ENCODE results near the gene SLC6A3.
"Not testable (repeated sequence)": the region's sequence is repeated elsewhere in the genome, so short reads cannot be mapped to it uniquely, and the experiment has no call there.

SLC6A3 gene

GRCh38 chr5:1385395-1386273, 59.6 kb downstream of the SLC6A3 start:
- DNase-seq: peak; percentile 79

- no peak for DNase-seq
Observed at GRCh38 chr5:1384521-1384920, 60.7 kb downstream of the SLC6A3 start.

DNA sequence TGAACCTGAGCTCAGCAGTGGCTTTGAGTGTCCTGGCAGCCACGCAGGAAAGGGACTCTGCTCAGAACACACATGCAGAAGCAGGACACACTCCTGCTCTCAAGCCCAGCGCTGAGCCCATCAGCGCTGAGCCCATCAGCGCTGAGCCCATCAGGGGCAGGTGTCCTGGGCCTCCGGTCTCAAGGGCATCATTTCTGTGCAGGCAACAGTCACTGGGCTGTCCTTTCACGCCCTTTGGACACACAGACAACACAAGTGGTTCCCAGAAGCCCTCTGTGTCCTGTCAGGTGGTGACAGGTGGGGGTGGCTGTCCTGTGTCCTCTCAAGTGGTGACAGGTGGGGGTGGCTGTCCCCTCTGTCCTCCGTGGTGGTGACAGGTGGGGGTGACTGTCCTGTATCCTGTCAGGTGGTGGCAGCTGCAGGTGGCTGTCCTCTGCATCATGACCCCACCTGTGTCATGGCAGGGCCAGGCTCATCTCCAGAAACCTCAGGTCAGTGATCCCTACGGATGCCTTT, 61.3 kb downstream of the SLC6A3 start:
- no peak for DNase-seq

DNA sequence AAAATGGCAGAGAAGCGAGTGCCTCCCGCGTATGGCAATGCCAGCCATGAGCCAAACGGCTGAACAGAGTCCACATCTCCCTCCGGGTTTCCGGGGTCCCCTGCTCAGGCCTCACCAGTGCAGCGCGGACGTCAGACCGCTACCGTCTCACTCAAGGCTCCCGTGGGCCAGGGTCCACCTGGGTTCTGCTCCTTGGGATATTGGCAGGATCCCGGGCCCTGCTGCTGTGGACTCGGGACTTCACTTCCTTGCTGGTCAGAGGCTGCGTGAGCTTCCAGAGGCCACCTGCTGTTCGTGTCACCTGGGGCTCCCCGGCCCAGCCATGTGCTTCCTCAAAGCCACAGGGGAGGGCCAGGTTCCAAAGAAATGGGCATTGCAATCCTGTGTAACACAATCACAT, 61.9 kb downstream of the SLC6A3 start:
- DNase-seq: no peak

- DNase-seq: no peak
Observed at GRCh38 chr5:1382248-1382700, 63.0 kb downstream of the SLC6A3 start.

DNA sequence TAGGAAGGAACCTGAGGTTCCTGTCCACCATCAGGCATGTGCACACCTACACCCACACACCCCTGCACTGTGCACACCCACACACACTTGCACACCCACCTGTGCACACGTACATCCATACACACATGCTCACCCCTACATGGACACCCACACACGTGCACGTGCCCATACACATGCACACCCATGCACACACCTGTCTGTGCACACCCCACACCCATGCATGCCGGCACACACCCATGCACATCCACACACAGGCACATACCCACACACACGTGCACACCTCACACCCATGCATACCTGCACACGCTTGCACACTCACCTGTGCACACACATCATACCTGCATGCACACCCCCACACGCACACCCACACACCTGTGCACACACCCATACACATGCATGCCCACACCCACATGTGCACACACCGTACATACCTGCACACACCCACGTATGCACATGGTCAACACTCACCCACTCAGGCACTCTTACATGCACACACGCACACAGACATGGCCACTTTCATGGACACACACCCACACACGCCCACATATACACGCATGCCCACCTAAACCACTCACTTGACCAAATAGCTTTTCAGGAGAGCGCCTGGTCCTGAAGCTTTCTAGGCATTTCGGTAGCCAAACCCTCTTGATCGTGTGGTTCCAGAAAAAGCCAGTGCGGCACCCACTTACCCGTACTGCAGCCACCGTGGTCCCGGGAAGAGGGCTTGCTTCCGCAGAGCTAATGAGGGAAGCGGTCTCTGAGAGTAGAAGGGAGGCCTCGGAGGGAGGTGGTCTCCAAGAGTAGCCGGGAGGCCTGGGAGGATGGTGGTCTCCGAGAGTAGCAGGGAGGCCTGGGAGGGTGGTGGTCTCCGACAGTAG, 63.6 kb downstream of the SLC6A3 start:
- no peak for DNase-seq

DNA sequence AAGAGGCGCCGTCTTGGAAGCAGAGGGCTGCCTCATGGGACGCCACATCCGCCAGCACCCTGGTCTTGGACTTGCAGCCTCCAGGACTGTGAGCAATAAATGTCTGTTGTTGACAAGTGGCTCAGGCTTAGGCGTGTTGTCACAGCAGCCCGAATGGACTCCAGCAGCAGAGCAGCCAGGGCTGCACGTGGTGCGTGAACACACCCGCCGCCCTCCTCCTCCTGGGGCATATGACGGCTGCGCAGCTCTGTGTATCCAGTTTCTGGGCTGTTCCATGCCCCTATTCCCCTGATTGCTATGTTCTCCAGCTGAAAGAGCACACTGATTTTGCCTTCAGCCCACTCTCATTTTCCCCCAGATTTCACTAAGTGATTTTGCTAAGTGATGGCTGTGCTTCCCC, 64.3 kb downstream of the SLC6A3 start:
- DNase-seq: no peak

GRCh38 chr5:1380011-1380817, 65.0 kb downstream of the SLC6A3 start:
- peak; percentile 15 for DNase-seq

DNA sequence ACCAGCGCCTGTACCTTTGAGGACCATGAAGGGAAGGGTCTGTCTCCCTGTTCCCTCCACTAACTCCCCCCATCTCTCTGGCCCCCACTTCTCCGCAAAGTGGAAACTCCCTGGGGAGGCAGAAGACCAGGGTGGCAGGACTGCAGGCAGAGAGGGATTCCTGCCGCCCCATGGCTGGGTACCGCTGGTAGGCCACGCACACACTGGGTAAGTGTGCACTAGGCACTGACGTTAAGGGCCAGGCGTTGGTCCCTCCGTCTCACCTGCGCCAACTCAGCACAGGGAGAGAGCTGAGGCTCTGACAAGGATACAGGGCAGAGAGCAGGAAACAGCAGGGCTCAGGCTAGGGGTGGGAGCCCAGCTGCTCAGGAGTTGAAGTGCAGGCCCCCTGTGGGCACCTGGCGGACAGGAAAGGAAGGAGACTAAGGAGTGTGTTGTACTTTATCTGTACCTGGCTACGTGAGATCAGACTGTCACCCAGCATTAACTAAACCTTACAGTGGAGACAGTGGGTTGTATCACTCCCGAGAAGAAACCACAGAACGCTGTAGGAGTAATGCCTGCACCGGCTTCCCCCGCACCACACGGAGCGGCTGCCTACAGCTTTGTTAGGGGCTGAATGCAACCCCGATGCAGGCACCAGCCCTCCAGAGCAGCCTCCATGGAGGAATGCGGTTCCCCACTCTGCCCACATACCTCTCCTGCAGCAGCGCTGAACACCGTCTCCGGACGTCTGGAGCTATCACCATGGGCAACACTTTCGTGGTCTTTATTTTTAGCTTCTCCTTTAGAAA, 66.2 kb downstream of the SLC6A3 start:
- DNase-seq: no peak

DNA sequence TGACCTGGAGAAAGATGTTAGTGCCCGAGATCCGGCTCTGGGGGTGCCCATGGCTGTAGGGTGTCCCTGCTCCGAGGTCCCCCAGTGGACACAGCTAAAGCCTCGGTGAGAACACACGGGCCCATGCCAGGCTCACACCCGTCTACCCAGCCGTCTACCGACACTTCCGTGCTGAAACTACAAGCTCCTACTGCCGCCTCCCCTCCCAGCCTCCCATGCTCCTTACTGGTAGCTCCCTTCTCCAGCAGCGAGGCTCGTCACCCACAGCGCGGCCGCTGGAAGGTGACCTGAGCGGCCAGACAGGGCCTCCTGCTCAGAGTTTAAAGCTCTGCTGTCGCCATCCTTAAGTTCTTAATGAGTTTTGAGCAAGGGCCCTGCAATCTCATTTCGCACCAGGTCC, 67.1 kb downstream of the SLC6A3 start:
- no peak for DNase-seq

DNA sequence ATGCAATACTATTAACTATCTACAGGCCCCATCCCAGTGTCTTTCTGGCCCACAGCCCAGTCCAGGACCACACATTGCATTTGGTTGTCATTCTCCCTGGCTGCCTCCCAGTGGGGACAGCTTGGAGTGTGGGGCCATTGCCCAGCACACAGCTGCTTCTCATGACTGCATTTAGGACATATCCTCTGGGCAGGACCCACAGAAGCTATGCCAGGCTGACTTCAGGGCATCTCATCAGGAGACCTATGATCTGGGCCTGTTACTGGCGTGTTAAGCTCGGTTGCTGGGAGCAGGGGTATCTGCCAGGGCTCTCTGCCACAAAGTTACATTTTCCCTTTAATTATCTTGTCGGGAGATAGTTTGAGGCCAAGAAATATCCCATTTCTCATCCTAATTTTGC, 68.3 kb downstream of the SLC6A3 start:
- no peak for DNase-seq

DNA sequence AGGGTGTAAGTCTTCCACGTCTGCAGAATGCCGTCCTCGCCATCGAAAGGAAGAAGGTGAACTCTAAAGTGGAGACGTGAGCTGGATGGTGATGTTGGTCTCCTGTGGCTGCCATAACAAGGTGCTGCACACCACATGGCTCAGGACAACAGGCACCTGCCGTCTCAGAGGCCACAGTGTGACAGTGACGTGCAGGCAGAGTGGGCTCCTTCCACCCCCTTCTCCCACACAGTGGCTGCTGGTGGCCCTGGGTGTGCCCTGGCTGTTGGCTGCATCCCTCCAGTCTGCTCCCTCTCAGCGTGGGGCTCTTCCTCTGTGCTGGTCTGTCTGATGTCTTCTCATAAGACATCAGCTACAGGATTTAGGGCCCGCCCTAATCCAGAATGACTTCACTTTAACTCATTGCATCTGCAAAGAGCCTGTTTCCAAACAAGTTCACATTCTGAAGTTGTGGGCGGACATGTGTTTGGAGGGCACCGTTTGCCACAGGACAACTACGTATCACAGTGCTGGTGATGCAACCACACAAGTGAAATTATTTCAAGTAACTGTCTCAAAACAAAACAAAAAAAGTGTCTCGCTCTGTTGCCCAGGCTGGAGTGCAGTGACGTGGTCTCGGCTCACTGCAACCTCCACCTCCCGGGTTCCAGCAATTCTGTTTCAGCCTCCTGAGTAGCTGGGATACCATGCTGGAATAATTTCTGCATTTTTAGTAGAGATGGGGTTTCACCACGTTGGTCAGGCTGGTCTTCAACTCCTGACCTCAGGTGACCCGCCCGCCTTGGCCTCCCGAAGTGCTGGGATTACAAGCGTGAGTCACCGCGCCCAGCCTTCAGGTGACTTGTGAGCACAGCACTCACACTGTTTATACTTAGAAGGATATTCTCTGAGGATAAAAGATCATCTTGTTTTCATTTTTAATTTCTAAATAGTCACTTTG, 69.1 kb downstream of the SLC6A3 start:
- DNase-seq: no peak

DNA sequence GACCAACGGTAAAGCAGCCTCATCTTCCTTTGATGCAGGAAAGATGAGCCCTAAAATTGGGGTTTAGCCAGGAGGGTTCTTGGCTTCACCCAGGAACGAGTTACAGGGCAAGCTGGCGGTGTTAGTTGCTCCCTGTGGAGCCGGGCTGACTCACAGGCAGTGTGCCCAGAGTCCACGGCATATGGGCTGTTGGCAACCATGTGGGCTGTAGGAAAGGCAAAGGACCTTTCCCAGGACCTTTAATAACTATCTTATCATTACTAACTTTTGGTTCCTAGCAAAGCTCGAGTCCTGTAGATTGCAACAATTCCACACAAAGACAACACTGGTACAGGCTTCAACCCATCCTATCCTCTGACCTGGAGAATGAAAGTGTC, 70.6 kb downstream of the SLC6A3 start:
- DNase-seq: no peak

DNA sequence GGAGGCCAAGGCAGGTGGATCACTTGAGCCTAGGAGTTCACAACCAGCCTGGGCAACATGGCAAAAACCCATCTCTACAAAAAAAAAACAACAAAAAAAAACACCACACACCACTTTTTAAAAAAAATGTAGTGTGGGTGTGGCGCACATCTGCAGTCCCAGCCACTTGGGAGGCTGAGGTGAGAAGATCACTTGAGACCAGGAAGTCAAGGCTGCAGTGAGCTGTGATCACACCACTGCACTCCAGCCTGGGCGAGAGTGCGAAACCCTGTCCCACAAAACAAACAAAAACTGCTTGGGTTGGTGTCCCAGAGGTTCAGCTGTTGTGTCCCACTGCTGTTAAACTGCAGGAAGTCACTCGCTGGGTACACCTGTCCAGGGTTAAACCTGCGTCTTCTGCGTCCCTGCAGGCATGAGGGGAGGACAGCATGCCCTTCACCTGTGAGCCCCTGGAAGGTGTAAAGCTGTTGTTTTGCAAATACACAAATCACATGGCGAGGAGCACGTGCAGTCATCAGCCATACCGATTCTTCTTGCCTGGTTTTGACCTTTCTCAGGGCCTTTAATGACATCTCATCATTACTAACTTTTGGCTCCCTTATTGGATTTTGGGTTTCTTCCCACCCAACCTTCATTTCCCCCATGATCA, 71.1 kb downstream of the SLC6A3 start:
- DNase-seq: no peak

DNA sequence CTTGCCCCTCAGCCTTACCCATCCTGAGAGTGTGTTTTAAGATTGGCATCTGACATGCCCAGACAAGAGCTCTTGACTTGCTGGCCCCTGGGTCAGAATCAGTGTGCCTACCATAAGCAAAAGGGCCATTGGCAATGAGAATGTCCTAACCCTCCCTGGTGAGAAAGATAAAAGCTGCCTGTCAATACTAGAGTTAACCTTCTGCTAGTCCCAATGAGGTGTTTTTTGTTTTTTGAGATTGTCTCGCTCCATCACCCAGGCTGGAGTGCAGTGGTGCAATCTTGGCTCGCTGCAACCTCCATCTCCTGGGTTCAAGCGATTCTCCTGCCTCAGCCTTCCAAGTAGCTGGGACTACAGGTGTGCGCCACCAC, 73.3 kb downstream of the SLC6A3 start:
- not testable (repeated sequence) for DNase-seq

DNA sequence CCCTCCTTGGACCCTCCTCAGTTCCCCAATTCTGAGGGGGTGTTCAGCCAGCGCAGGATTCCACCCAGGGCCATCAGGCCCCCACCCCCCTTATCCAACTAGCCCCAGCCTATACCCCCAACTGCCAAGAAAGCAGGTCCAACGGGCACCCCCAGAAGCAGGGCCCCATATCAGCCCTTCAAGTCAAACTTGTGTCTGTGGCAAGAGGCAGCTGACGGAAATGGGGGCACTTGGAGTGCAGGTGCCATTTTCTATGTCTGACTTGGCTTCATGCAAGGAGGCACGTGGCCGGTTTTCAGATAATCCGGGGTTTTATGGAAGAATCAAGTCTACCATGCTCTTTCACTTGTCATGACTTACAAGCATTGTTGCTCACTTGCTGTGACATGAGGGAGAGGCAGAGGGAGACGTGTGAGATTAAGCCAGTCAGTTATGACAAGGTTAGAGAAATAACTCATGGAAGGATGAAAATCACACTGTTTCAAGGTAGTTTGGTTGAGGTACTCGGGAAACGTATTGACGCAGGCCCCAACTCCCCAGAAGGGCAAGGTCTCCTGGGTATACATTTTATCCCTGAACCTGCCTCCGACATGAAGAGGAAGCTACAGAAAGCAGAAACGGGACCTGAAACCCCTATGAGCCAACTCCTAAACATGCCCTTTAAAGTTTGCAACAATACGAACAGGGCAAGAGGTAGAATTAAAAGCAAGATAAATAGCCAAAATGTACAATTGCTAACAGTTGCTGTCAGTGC, 73.8 kb downstream of the SLC6A3 start:
- no peak for DNase-seq

- DNase-seq: no peak
Observed at GRCh38 chr5:1370006-1370405, 75.2 kb downstream of the SLC6A3 start.

GRCh38 chr5:1368756-1369155, 76.5 kb downstream of the SLC6A3 start:
- DNase-seq: no peak

DNA sequence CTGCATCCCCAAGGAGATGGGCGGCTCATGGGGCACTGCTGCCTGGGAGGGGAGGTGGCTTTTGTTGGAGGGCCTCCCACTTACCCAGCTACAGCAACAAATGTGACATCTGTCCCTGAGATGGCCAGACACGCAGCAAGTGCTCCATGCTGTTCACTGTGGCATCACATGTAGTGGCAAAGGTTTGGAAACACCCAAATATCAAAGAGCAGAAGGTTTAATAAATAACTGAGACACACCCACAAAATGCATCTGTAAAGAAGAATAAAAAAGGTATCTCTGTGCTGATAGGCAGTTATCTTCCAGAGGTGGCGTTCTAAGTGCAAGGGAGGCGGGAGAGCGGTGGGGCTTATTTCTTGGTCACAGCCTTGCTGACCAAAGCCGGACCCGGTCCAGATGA, 77.0 kb downstream of the SLC6A3 start:
- DNase-seq: no peak

DNA sequence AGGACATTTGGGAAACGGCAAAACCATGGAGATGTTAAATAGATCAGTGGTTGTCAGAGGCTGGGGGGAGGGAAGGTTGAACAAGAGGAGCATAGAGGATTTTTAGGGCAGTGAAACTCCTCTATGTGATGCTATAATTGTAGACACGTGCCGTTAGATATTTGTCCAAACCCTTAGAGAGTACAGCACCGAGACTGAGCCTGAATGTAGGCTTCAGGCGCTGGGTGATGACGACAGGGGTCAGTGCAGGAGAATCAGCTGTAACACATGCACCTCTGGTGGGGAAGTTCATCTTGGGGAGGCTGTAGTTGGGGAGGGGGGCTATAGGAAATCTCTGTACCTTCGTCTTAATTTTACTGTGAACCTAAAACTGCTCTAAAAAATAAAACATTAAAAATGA, 78.1 kb downstream of the SLC6A3 start:
- DNase-seq: no peak

Data from inflammatory macrophage treated with lipopolysaccharide for 4 hours (primary cell).